GM19193 (cell line): ENCODE measurements around the gene CPED1.

Experiments
- POLR2A ChIP-seq: IDR thresholded peaks from 4 replicates; pipeline ENCODE4 v1.6.1; 2011; ENCODE audit not compliant: insufficient read depth, insufficient read length; ENCODE audit errors: extremely low read depth

Gene CPED1

DNA sequence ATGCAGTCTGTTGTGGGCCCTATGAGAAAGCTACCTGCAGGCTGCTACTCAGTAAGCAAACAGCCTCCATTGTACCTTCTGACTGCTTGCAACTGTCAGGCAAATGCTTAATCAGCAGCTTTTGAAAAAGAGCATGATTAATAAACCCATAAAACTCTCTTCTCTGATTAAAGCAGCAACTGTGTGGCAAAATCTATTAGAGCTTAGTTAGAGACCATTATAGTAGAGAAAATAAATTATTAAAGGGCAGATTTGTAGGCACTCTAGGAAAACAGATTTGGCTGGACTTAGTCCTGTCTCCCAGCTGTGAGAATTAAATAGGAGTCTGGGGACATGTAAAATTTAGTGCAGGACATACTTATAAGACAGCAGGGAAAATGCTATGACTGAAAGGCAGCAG, 207.8 kb downstream of the CPED1 start:
- TF ChIP-seq POLR2A, result no peak

DNA sequence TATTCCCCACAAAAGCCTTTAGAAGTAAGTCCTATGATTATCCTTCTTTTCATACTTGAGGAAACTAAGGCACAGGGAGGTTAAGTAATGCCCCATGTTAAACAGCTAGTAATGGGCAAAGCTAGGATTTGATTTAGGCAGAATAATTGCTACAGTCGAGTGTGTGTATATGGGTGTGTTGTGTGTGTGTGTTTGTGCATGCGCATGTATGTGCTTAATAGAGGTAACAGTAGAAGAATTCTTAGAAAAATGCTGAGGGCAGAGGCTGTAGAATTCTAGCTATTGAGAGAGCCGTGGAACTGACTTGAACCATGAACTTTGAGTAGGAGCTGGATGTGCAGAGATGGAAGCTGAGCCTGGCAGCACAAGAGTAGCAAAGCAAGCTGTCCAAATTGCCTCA, 208.9 kb downstream of the CPED1 start:
- TF ChIP-seq POLR2A, result no peak

DNA sequence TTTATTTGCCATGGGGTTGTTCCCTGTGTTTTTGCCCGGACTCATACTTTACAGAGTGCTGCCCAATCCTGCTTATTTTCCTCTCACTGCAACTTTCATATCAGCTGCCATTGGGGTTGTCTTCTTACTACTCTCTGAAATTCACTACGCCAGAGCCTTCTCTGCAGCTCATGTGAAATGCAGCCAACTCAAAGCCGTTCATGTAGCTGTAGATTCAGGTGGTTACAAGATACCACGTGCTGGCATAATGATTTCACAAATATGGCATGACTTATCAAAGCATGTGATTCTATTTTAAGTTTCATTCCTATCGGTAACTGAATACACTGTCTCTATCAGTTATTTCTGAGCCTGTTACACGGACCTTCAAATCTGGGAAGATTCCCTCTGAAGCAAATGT, 210.0 kb downstream of the CPED1 start:
- no peak for TF ChIP-seq POLR2A

DNA sequence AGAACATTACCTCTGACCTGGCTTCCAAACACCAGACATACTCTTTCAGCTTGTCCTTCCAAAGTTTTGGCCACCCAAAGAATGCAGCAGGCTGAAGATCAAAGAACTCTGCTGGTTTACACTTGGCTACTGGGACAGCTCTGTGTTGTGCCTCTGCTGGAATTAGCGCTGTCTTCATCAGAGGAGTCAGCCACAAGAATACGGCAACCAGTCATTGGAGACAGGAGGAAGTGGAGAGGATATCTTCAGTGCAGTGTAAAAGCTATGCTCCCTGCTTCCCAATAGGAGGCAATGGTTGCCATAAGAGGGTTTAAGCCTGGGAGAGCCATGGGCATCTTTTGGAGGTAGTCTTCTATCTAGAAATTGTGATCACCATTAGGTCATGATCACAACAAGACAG, 213.6 kb downstream of the CPED1 start:
- no peak for TF ChIP-seq POLR2A

DNA sequence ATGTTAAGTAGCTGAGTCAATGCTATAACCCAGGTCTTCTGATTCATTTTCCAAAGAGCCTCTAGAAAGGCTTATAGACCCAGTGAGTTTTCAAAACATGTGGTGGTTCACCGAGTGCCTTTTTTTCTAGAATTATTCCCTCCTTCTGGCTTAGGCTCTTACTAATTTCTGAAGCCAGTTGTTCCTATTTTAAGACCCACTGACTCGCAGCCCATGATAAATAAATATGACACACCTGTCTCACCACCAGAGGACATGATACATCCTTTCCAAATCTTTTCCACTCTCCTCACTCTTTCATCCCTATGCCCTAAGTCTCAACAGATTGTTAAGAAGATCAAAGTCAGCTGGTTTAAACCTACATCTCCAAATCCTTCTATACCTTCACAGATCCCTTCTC, 214.3 kb downstream of the CPED1 start:
- TF ChIP-seq POLR2A, result no peak

DNA sequence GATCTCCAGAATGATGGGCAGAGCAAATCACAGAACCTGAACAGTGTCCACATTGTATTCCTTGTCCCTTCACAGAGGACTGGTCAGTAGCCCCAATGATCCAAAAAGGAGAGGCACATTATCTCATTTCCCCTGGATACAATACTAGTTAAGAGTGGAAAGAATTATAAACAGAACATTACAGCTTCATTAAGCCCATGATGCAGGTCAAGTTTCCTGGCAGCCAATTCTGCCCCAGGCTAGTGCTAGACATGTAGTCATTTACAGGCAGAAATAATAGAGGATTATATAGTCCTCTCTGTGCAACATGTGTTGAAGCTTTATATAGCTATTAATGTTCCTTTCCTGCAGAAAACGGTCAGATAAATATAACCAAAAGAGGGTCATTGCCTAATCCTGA, 216.0 kb downstream of the CPED1 start:
- no peak for TF ChIP-seq POLR2A

DNA sequence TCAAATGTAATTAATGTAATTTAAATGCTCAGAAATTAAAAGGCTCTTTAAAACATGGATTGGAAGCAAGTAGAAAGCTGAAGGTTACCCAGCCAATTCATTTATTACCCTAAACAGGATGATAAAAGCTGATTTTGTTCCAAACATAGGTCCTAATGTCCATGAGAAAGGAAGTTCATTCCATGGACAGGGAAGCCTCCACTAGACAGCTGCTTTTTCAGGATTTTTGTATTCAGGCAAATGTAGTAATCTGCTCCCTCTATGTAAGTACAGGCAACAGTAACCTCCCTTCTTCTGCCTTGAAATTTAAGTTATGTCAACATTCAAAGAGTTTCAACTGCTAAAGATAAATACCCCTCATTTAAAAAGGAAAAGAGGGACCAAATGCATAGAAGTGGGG, 217.3 kb downstream of the CPED1 start:
- TF ChIP-seq POLR2A, result no peak

DNA sequence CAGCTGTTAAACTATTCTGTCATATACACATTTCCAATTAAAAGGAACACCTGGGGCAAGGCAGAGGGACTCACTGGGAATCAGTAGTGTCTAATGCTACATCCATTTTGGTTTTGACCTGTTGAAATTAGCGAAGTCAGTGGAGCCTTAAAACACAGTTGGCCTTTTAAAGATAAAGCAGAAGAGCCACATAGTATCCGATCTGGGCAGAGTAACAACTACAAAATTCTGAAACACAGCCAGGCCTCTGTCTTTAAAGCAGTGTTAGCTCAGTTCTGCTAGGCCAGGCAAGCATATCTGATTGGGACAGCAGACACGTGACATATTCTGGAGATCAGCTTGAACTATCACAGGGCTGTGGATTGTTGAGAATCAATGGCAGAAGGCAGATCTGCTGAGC, 222.7 kb downstream of the CPED1 start:
- TF ChIP-seq POLR2A, result no peak

DNA sequence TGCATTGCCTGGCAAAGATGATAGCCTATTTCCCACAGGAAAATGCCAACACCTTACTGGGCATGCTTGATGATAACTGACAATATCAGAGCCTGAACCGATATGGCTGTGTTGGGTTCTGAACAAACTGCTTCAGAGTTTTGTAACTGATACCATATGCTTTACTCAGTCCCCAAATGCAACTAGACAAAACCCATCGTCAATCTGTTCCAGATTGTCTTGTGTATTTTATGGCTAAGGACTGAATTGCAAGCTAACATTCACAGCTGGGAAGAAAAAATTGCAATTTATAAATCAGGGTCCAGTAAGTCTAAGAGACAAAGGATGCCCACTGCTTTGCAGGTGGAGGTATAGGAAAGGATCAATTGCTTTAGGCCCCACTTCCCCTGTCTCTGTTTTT, 223.5 kb downstream of the CPED1 start:
- TF ChIP-seq POLR2A, result no peak

DNA sequence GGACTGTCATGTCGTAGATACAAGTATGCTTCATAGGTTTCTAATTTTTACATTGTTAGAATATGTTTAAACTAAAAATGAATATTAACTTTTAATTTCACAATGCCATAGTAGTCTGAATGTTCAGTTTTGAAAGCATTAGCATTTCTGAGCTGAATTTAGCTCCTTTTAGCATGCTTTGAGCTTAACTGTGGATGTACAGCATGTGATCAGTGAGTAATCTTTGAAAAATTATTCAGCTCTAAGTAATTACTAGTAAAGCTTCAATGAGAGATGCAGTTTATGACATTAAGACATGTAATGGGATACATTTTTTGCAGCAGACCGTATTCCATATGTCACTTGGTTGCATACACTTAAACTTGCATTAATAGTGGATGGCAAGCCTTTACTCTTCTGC, 226.1 kb downstream of the CPED1 start:
- TF ChIP-seq POLR2A, result no peak

DNA sequence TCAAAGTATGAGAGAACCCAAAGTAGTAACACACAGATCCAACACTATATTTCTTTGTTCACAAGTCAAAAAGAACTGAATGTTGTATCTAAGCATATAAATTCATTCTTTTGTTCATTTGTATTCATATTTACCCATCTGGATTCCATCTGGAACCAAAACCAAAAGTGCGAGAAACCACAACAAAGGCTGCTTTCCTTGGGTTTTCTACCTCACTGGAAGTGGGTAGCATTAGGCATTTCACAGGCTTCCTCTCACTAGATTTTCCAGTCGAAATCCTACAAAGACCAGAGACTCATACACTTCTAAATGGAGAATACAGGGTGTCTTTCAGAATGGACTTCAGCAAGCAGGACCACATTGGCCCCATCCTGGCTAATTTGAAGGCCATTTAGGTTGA, 230.5 kb downstream of the CPED1 start:
- TF ChIP-seq POLR2A, result no peak

DNA sequence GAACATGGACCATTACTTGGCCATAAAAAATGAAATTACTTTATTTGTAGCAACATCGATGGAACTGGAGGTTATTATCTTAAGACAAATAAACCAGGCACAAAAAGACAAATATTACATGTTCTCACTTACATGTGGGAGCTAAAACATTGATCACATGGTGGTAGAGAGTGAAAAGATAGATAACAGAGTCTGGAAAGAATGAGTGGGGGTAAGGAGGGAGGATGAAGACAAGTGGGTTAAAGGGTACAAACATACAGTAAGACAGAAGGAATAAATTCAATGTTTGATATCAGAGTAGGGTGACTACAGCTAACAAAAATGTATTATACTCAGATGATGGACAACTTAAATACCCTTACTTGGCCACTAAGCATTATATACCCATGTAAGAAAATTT, 240.3 kb downstream of the CPED1 start:
- TF ChIP-seq POLR2A, result no peak

DNA sequence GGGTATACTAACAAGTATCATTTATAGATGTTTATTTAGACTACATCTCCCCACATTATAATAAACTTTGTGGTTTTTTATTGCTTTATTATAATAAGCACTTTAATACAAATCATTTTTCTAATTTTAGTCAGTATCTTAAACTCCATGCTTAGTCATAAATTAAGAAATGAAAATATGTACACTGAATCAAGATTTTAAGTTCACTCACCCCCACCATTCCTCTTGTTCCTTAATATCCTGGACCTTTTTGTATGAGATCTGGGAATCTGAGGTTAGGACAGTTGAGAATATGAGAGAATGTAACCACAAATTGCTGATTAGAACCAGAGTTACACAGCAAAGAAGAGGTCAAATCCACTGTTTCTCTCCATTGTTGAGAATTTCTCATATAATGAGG, 246.7 kb downstream of the CPED1 start:
- no peak for TF ChIP-seq POLR2A

DNA sequence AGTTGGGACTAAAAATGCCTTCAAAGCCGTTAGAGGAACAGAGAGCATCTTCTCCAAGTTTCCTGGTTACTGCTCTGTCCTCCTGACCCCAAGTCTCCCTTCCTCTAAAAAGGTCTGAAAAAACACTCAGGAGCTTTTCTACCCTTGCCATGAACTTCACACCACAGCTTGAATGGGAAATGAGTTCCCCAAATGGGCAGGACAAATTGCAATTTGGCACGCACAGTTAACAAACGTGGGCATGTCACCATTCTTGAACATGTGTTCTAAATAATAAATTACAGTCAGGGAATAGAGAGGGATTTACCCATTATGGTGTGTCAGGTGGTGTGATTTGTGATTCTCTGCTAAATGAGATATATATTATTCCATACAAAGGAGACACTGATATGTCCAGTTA, 249.1 kb downstream of the CPED1 start:
- TF ChIP-seq POLR2A, result no peak

DNA sequence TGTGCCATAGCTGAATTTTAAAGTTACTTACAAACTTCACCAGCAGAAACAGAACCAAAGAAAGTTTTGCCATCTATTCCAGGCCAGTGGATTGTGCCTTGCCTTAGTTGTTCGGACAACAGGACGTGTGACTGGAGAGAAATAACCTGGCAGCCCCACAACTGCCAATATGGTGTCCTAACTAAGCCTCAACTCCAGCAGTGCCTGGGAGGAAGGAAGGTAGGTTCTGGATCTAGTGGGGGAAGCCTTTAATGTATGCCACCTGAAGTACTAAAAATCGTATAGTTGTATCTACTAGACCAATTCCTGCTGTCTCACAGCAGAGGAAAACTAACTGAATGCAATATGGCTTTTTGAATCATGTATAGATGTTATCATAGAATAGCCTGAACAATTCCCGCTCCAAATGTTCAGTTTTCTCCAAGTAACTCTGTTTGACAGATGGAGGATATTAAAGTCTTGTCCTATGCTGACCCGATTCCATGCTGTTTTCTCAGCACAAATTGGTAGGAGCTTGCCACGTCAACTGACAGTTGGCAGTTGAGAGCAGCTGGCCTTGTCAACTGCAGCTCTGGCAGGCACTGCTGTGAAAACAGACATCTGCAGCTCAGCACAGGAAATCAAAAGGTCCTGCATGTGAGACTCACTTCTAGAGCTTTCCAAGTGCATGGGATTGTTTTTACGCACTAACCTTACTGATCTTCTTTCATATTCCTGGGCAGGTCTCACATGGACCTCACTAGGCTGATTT, 255.8 kb downstream of the CPED1 start:
- no peak for TF ChIP-seq POLR2A

DNA sequence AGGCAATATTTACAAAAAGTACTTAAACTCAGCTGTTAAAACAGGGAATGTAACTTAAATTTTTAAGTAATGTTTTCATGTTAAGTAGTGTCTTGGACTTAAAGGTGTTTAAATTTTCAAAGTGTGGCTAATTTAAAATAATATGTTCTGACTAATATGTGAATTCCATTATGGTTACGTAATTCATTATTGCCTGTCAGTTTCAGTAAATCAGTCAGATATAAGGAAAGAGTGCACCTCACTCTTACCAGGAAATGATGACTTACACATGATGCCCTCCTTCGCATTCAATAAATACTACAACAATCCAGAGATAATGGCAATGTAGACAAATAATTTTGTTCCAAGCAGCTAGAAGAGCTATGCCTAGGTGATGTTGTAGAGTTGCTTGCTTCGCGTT, 271.3 kb downstream of the CPED1 start:
- no peak for TF ChIP-seq POLR2A
